Kidney (tissue), 14 donors: ENCODE results near the gene SLC6A11. TPM values are rescaled to one million over a fixed set of nuclear protein-coding genes. Genes with fewer than 3 reads are reported as not detected.

Experiments used
- DNase-seq, 5 donors: peaks; one replicate each; pipeline ENCODE4 v3.0.0-alpha.2; 2013 to 2020
- FAIRE-seq: peaks from 2 replicates; lab custom pipeline; 2012; peaks lifted over from hg19 to GRCh38; lab: Jason Lieb, UNC
- H3K27ac ChIP-seq, 2 donors: one replicate each; pipeline ENCODE4 v1.7.0; 2013; ENCODE audit warnings: low read depth in 2 of 2, low read length in 2 of 2, inconsistent platforms in 1 of 2
- H3K27me3 ChIP-seq: one replicate; pipeline ENCODE4 v1.7.1; 2013; ENCODE audit warnings: low read length, inconsistent platforms; ENCODE audit not compliant: control insufficient read depth, insufficient read depth
- H3K36me3 ChIP-seq, 3 donors: one replicate each; pipeline versions ENCODE4 v1.7.0 to v1.7.1; 2013; ENCODE audit warnings: low read length in 3 of 3, control low read depth in 1 of 3, inconsistent platforms in 1 of 3; ENCODE audit not compliant: insufficient read depth in 3 of 3, control insufficient read depth in 2 of 3
- H3K4me1 ChIP-seq, 3 donors: one replicate each; pipeline versions ENCODE4 v1.7.0 to v1.7.1; 2013; ENCODE audit warnings: low read length in 3 of 3, inconsistent platforms in 1 of 3, low read depth in 1 of 3; ENCODE audit not compliant: control insufficient read depth in 2 of 3, insufficient read depth in 2 of 3
- H3K4me3 ChIP-seq, 3 donors: one replicate each; pipeline versions ENCODE4 v1.7.0 to v1.8.1; 2013; ENCODE audit warnings: low read length in 3 of 3, control low read depth in 1 of 3, inconsistent platforms in 1 of 3
- H3K9ac ChIP-seq, 3 donors: one replicate each; pipeline versions ENCODE4 v1.7.0 to v1.7.1; 2013; ENCODE audit warnings: low read length in 3 of 3, control low read depth in 1 of 3, inconsistent platforms in 1 of 3
- H3K9me3 ChIP-seq, 3 donors: one replicate each; pipeline versions ENCODE4 v1.7.0 to v1.7.1; 2013; ENCODE audit warnings: low read length in 3 of 3, control low read depth in 1 of 3, inconsistent platforms in 1 of 3; ENCODE audit not compliant: control insufficient read depth in 2 of 3, insufficient read depth in 1 of 3
- intact Hi-C: fragments of 100-400 bp; cut with DNase I; formaldehyde crosslinking; loops from one replicate; pipeline ENCODE4 v1.11.1; 2022
- polyA plus RNA-seq: library from polyadenylated mRNA; stranded (reverse); fragments of 350-450 nt; fragmentation: Illumina TruSeq; extraction: RNeasy Lipid Tissue Mini Kit (QIAGEN cat#74804); gene quantifications from one replicate; pipeline ENCODE4 v1.2.3, GENCODE V29; 2014; ENCODE audit warnings: low read depth, low replicate concordance; ENCODE audit not compliant: insufficient read depth
- total RNA-seq: library from RNA; stranded (reverse); fragmentation: NEBNext Ultra II Directional; extraction: Animal tissue kit (Norgen Biotek cat#: 25700); gene quantifications from one replicate; pipeline ENCODE4 v1.2.1, GENCODE V29; 2021
- TF ChIP-seq, protein P1 (sequence below): IDR thresholded peaks from 3 replicates; pipeline ENCODE4 v1.5.1; 2012; ENCODE audit warnings: mild to moderate bottlenecking, moderate library complexity, borderline replicate concordance; ENCODE audit not compliant: insufficient read depth; ENCODE audit errors: extremely low read depth
- donor health status: control.
- donor health status: control.
- donor health status: control.
- donor health status: control.
- donor health status: control.
- donor health status: DM: yes; HTN: yes; CAD: no.
- donor health status: Normal renal cell carcinoma (clear cell type).

SLC6A11 gene
- total and polyA plus RNA-seq, 2 donors from 2014 or later: 0.38 TPM; not detected in 1

DNA sequence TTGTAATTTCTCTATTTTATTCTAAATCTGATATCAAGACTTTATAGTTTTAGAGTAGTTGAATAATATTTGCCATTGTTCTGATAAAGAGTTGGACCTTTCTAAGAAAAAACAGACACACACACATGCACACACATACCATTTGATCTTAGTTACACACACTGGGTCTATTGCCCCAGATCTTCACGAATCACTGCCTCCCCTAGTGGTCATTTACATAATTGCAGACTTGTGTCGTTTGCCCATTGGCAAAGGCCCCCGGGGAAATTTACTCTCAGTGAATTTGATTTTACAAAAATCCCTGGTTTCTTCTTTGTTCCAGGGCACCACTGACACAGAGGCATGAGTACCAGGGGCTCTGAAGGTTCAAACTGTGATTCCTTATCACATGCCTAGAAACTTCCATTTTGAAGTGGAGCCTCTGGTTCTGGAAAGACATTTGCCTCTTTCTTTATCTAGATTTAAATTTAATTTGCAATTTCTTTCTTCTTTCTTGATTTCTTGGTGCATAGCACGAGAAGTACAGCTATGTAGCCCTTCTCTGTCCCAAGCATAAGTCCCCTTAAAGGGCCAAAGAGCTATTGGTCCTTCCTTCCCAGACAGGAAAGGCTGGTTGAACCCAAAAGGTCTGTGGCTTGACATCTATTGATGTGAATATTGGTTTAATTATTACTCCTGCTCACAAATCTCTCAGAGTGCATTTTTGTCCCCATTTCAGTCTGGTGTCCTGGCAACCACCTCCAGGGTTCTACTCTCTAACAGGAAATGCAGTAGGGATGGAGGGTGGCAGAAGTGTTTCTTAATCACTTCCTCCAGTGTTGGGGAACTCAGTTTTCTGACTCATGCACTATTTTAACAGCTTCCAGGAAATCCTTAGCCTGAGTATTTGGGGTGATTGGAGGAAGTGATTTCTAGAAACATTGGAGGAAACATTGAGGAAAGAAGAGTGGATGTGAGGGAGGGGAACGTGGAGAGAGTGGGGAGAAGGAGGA, 32.4 kb upstream of the SLC6A11 start:
- no peak overlapping the region for H3K4me3 ChIP-seq
- no peaks in the 10 kb centered on the region for H3K27me3 ChIP-seq
- no peaks in the 10 kb centered on the region for H3K4me1 ChIP-seq
- TF ChIP-seq, protein P1, sequence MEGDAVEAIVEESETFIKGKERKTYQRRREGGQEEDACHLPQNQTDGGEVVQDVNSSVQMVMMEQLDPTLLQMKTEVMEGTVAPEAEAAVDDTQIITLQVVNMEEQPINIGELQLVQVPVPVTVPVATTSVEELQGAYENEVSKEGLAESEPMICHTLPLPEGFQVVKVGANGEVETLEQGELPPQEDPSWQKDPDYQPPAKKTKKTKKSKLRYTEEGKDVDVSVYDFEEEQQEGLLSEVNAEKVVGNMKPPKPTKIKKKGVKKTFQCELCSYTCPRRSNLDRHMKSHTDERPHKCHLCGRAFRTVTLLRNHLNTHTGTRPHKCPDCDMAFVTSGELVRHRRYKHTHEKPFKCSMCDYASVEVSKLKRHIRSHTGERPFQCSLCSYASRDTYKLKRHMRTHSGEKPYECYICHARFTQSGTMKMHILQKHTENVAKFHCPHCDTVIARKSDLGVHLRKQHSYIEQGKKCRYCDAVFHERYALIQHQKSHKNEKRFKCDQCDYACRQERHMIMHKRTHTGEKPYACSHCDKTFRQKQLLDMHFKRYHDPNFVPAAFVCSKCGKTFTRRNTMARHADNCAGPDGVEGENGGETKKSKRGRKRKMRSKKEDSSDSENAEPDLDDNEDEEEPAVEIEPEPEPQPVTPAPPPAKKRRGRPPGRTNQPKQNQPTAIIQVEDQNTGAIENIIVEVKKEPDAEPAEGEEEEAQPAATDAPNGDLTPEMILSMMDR: peak; percentile 67
- H3K9ac ChIP-seq: no peak overlapping the region
- FAIRE-seq (no peak), DNase-seq (peak in 1 of 5 donors; percentile 15)
- H3K27ac ChIP-seq: no peak overlapping the region
- no peaks in the 10 kb centered on the region for H3K36me3 ChIP-seq
- intact Hi-C loops: no loop called here
- no peaks in the 10 kb centered on the region for H3K9me3 ChIP-seq

DNA sequence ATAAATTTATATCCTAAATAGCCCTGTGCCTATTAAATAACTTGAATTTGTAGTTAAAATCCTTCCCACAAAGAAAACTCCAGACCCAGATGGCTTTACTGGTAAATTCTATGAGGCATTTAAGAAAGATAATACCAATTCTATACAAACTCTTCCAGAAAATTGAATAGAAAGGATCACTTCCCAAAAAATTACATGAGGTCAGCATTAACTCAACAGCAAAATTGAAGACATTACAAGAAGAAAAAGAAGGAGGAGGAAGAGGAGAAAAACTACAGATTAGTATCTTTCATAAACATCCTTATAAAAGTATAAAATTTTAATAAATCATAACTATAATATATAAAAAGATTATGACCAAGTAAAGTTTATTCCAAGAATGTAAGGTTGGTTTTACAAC, 29.4 kb upstream of the SLC6A11 start:
- no peak for DNase-seq
- TF ChIP-seq, protein P1: no peak
- no peaks in the 10 kb centered on the region for H3K27me3 ChIP-seq
- FAIRE-seq: peak; percentile 33
- no peak overlapping the region for H3K27ac ChIP-seq
- no peak overlapping the region for H3K9ac ChIP-seq
- intact Hi-C loops: no loop called here
- no peaks in the 10 kb centered on the region for H3K4me1 ChIP-seq
- peaks cover 0 to 6% (median 0%) of the 10 kb centered on the region in 3 donors for H3K9me3 ChIP-seq
- H3K4me3 ChIP-seq: no peak overlapping the region
- no peaks in the 10 kb centered on the region for H3K36me3 ChIP-seq

DNA sequence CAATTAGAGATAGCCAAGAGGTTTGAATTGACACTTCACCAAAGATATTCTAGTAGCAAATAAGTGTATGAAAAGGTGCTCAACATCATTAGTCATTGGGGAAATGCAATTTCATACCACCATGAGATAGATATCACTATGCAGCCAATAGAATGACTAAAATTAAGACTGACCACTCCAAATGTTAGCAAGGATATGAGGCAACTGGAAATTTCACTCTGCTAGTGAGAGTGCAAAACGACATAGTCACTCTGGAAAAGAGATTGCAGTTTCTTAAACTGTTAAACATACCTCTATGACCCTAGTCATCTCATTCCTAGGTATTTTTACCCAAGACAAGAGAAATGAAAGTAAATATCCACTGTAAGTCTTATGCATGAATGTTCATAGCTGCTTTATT, 27.6 kb upstream of the SLC6A11 start:
- no peak for FAIRE-seq

More for the DNA sequence above, 27.6 kb upstream of the SLC6A11 start:
- Histone ChIP-seq H3K36me3 (no peaks in the 10 kb centered on the region), H3K9me3 (peaks cover 0 to 6% (median 0%) of the 10 kb centered on the region in 3 donors), H3K9ac (no peak overlapping the region), H3K4me3 (no peak overlapping the region), H3K27me3 (no peaks in the 10 kb centered on the region), H3K4me1 (no peaks in the 10 kb centered on the region), H3K27ac (no peak overlapping the region)
- no peak for DNase-seq
- intact Hi-C loops: no loop called here
- TF ChIP-seq, protein P1: no peak
